ENCODE data around the gene MAP1LC3B.

GRCh38 chr16:87391324-87391949, 699 bp upstream of the MAP1LC3B start:
- TF ChIP-seq CTCF (conservative IDR thresholded peaks at IDR 0.05 in 1 of 2, IDR thresholded peaks at IDR 0.05 in 1 of 2; ENCODE audit: extremely low read depth in 1 of 2, insufficient read depth in 1 of 2, low read depth in 1 of 2, low read length in 2 of 2) (no peak), EZH2 (IDR thresholded peaks at IDR 0.05; ENCODE audit: borderline replicate concordance, low read length) (no peak)
